ENCODE data around the gene UTP14A. TPM values are rescaled to one million over a fixed set of nuclear protein-coding genes. Genes with fewer than 3 reads are reported as not detected.

UTP14A gene
- polyA plus RNA-seq, 1 of the 3 experiments (the other 2 are of a cell fraction): 25.4 TPM

GRCh38 chrX:129965166-129965565 lies 59.2 kb downstream of the UTP14A start:
- H3K36me3 ChIP-seq (replicated peaks in 1 of 2; ENCODE audit: control insufficient read depth in 1 of 2, insufficient read depth in 2 of 2, low read length in 1 of 2): no peaks in the 10 kb centered on the region
- H3K9ac ChIP-seq: no peak overlapping the region
- H3K4me3 ChIP-seq (ENCODE audit: low read depth in 2 of 2, low read length in 1 of 2): no peak overlapping the region
- H3K27me3 ChIP-seq (ENCODE audit: insufficient read depth): peaks cover 20% of the 10 kb centered on the region; the same call in 1 of the 2 replicates
- no peak overlapping the region for H3K27ac ChIP-seq (ENCODE audit: low read depth in 2 of 2, low read length in 1 of 2)
- no peaks in the 10 kb centered on the region for H3K9me3 ChIP-seq
- no peak for DNase-seq
- POLR2A ChIA-PET: no interaction called here
- no peaks in the 10 kb centered on the region; a peak in 1 of 4 replicates for H3K4me1 ChIP-seq (ENCODE audit: control insufficient read depth in 1 of 2, insufficient read depth in 2 of 2, low read depth in 1 of 2, low read length in 1 of 2)
- H3K9me2 ChIP-seq: no peaks in the 10 kb centered on the region
- no peaks in the 10 kb centered on the region for H3K79me2 ChIP-seq (ENCODE audit: insufficient read depth)
- H3K4me2 ChIP-seq: no peak overlapping the region
- H4K20me1 ChIP-seq (ENCODE audit: insufficient read depth): no peaks in the 10 kb centered on the region
- no peak for TF ChIP-seq FOXM1 (IDR thresholded peaks at IDR 0.05; ENCODE audit: low read depth)
- H3F3A ChIP-seq (replicated peaks; ENCODE audit: insufficient read depth): no peaks in the 10 kb centered on the region
- WGBS (ENCODE audit: low lambda C conversion rate): 50% methylated on average over 6 of the region's 6 CpGs
- H2AFZ ChIP-seq (ENCODE audit: low read depth): no peak overlapping the region
- CTCF ChIA-PET: no interaction called here

GRCh38 chrX:129968968-129969367 lies 63.0 kb downstream of the UTP14A start:
- no peak for TF ChIP-seq RFX5 (IDR thresholded peaks at IDR 0.05; ENCODE audit: low read length)
- TF ChIP-seq ELF1 (IDR thresholded peaks at IDR 0.05): no peak
- no peak for TF ChIP-seq PBX3 (IDR thresholded peaks at IDR 0.05)
- TF ChIP-seq GATA2 (CRISPR knock-in tag; IDR thresholded peaks at IDR 0.05): no peak
- no peak for TF ChIP-seq JUND (IDR thresholded peaks at IDR 0.05)
- TF ChIP-seq POLR2AphosphoS5 (IDR thresholded peaks at IDR 0.05; ENCODE audit: low read depth, low read length): no peak
- TF ChIP-seq NFIC (IDR thresholded peaks at IDR 0.05; ENCODE audit: borderline replicate concordance): no peak
- TF ChIP-seq RXRA (IDR thresholded peaks at IDR 0.05; ENCODE audit: borderline replicate concordance, low read depth): no peak
- TF ChIP-seq MXI1 (IDR thresholded peaks at IDR 0.05; ENCODE audit: low read depth, low read length): no peak
- TF ChIP-seq USF2 (IDR thresholded peaks at IDR 0.05; ENCODE audit: borderline replicate concordance, low read depth, low read length): no peak
- TF ChIP-seq SIN3A (IDR thresholded peaks at IDR 0.05; ENCODE audit: borderline replicate concordance, low read depth, low read length): no peak
- no peak for TF ChIP-seq CHD2 (IDR thresholded peaks at IDR 0.05; ENCODE audit: low read length, partially characterized antibody)
- TF ChIP-seq FOSL2 (IDR thresholded peaks at IDR 0.05; ENCODE audit: borderline replicate concordance, low read depth): no peak
- TF ChIP-seq TCF12 (IDR thresholded peaks at IDR 0.05): no peak
- TF ChIP-seq IRF3 (IDR thresholded peaks at IDR 0.05; ENCODE audit: low read depth, low read length): no peak
- TF ChIP-seq FOXJ3 (CRISPR knock-in tag; IDR thresholded peaks at IDR 0.05): no peak
- no peak for TF ChIP-seq GABPA (IDR thresholded peaks at IDR 0.05; ENCODE audit: low read depth)
- Histone ChIP-seq H3K36me3 (replicated peaks in 1 of 2; ENCODE audit: control insufficient read depth in 1 of 2, insufficient read depth in 2 of 2, low read length in 1 of 2) (no peaks in the 10 kb centered on the region), H3K4me3 (ENCODE audit: low read depth in 2 of 2, low read length in 1 of 2) (no peak overlapping the region), H4K20me1 (ENCODE audit: insufficient read depth) (no peaks in the 10 kb centered on the region), H2AFZ (ENCODE audit: low read depth) (no peak overlapping the region), H3K4me1 (ENCODE audit: control insufficient read depth in 1 of 2, insufficient read depth in 2 of 2, low read depth in 1 of 2, low read length in 1 of 2) (no peaks in the 10 kb centered on the region), H3F3A (replicated peaks; ENCODE audit: insufficient read depth) (no peaks in the 10 kb centered on the region), H3K9ac (no peak overlapping the region), H3K27ac (ENCODE audit: low read depth in 2 of 2, low read length in 1 of 2) (no peak overlapping the region), H3K79me2 (ENCODE audit: insufficient read depth) (no peaks in the 10 kb centered on the region), H3K27me3 (ENCODE audit: insufficient read depth) (peaks cover 26% of the 10 kb centered on the region; the same call in 1 of the 2 replicates), H3K9me3 (no peaks in the 10 kb centered on the region), H3K9me2 (no peaks in the 10 kb centered on the region), H3K4me2 (no peak overlapping the region)
- DNase-seq: no peak
- 29% methylated on average over 3 of the region's 3 CpGs for WGBS (ENCODE audit: low lambda C conversion rate)
- POLR2A ChIA-PET: no interaction called here
- CTCF ChIA-PET: interaction anchor here (2.0 kb wide), 1 partner anchor 43 kb away, joined by 7 read pairs; no protein-coding TSS in a partner anchor
